ENCODE results near the gene EGFLAM.

The EGFLAM gene

DNA sequence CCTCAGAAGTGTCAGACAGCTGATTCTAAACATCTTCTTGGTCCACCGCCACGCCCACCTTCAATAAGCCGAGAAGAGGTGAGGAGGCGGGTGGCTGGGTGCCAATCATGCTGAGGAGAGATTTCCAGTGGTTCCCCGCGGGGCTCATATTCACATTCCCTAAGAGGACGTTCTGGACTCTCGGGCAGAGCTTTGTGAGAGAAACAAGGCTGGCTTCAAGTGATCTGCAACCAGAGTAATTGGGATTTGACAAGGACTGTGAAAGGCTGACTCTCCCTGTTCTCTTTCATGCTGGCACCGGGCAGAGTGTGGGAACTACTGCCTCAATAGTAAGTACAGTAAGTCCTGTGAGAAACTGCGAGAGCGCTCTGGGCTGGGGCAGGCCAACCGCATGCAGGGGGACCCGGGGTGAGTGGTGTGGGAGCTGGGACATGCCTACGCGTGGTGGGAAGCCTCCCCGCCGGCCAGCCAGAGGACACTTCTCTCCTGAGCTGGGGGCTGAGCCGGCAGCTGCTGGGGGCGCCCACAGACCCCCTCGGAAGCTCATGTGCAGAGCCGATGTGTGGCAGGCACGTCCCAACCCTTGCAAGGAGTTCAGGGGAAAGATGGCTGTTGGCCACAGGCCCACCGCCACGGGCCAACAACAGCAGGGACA lies 187.1 kb downstream of the EGFLAM start:
- H3K9ac ChIP-seq (ENCODE audit: low read length), result no peak overlapping the region
- H3K9me3 ChIP-seq (ENCODE audit: low read length), result no peaks in the 10 kb centered on the region
- H3K4me3 ChIP-seq (ENCODE audit: low read depth in 1 of 2, low read length in 2 of 2), result no peak overlapping the region
- peaks cover 0 to 4% of the 10 kb centered on the region in 2 donors for H3K27me3 ChIP-seq (ENCODE audit: control insufficient read depth in 1 of 2, insufficient read depth in 2 of 2, low read length in 2 of 2)
- peaks cover 4% of the 10 kb centered on the region for H3K4me1 ChIP-seq (ENCODE audit: insufficient read depth, low read length)
- H3K27ac ChIP-seq (ENCODE audit: low read depth, low read length), result no peak overlapping the region
- H3K36me3 ChIP-seq (ENCODE audit: insufficient read depth, low read length), result no peaks in the 10 kb centered on the region

DNA sequence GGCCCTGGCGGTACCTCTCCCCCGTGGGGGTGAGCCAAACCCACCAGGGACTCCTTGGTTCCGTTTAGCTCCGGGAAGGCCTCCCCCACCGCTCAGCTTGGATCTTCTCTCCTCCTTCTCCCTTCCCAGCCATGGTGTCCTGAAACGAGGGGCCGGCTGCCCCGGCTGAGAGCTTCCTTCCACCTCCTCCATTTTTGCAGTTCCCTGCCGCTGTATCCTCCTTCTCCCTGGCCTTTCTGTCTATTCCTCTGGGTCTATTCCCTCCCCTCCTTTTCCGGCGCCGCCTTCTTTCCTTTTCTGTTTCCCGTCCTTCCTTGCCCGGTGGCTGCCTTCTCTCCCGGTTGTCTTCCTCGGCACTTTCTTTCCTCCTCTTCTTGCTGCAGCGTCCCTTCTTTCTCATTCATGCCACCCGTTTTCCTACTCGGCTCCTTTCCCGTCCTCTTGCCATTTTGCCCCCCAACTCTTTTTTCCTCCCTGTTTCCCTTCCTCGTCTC lies 187.7 kb downstream of the EGFLAM start:
- Histone ChIP-seq H3K9ac (ENCODE audit: low read length) (no peak overlapping the region), H3K27ac (ENCODE audit: low read depth, low read length) (no peak overlapping the region), H3K36me3 (ENCODE audit: insufficient read depth, low read length) (no peaks in the 10 kb centered on the region), H3K4me3 (ENCODE audit: low read depth in 1 of 2, low read length in 2 of 2) (no peak overlapping the region), H3K27me3 (ENCODE audit: control insufficient read depth in 1 of 2, insufficient read depth in 2 of 2, low read length in 2 of 2) (peaks cover 0 to 4% of the 10 kb centered on the region in 2 donors), H3K9me3 (ENCODE audit: low read length) (no peaks in the 10 kb centered on the region), H3K4me1 (ENCODE audit: insufficient read depth, low read length) (peaks cover 4% of the 10 kb centered on the region)

DNA sequence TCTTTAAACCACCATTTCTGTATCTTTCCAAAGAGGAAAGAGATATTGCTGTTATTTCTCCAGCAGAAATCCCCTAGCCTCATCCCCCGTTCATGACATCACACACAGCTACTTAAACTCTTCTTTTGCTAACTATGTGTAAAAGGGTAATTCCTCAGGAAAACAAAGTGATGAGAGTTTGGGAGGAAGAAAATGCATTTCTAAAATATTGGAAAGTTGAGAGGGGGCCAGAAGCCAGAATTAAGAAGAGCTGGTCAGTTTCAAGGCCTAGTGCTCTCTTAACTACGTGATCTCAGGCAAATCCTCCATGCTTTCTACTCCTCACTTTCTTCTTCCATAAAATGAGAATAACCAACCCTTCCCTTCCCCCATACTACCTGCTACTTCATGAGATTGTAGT lies 188.7 kb downstream of the EGFLAM start:
- no peak overlapping the region for H3K27ac ChIP-seq (ENCODE audit: low read depth, low read length)
- H3K4me3 ChIP-seq (ENCODE audit: low read depth in 1 of 2, low read length in 2 of 2), result no peak overlapping the region
- H3K9me3 ChIP-seq (ENCODE audit: low read length), result no peaks in the 10 kb centered on the region
- H3K9ac ChIP-seq (ENCODE audit: low read length), result no peak overlapping the region
- H3K36me3 ChIP-seq (ENCODE audit: insufficient read depth, low read length), result no peaks in the 10 kb centered on the region
- H3K4me1 ChIP-seq (ENCODE audit: insufficient read depth, low read length), result peaks cover 4% of the 10 kb centered on the region
- peaks cover 0 to 4% of the 10 kb centered on the region in 2 donors for H3K27me3 ChIP-seq (ENCODE audit: control insufficient read depth in 1 of 2, insufficient read depth in 2 of 2, low read length in 2 of 2)

DNA sequence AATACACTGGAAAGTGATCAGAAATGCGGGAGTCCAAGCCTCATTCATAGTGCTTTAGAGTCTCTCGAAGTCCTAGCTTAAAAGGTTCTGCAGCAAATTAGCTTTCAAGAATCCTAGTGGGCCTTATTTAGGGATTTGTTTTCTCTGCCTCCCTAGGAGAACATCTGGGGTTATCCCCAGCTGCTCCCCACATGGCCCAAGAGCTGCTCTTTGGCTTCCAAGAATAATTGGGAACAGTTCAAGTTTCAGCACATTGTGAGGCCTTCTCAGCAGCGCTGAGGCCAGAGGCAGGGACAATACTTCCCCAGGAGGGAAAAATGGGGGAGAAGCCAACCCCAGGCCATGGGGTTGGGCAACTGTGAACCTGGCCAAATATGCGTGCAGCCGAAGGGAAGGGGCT lies 189.4 kb downstream of the EGFLAM start:
- H3K4me3 ChIP-seq (ENCODE audit: low read depth in 1 of 2, low read length in 2 of 2), result no peak overlapping the region
- H3K27me3 ChIP-seq (ENCODE audit: control insufficient read depth in 1 of 2, insufficient read depth in 2 of 2, low read length in 2 of 2), result peaks cover 0 to 4% of the 10 kb centered on the region in 2 donors
- peaks cover 4% of the 10 kb centered on the region for H3K4me1 ChIP-seq (ENCODE audit: insufficient read depth, low read length)
- H3K9ac ChIP-seq (ENCODE audit: low read length), result no peak overlapping the region
- H3K36me3 ChIP-seq (ENCODE audit: insufficient read depth, low read length), result no peaks in the 10 kb centered on the region
- H3K9me3 ChIP-seq (ENCODE audit: low read length), result no peaks in the 10 kb centered on the region
- H3K27ac ChIP-seq (ENCODE audit: low read depth, low read length), result no peak overlapping the region

DNA sequence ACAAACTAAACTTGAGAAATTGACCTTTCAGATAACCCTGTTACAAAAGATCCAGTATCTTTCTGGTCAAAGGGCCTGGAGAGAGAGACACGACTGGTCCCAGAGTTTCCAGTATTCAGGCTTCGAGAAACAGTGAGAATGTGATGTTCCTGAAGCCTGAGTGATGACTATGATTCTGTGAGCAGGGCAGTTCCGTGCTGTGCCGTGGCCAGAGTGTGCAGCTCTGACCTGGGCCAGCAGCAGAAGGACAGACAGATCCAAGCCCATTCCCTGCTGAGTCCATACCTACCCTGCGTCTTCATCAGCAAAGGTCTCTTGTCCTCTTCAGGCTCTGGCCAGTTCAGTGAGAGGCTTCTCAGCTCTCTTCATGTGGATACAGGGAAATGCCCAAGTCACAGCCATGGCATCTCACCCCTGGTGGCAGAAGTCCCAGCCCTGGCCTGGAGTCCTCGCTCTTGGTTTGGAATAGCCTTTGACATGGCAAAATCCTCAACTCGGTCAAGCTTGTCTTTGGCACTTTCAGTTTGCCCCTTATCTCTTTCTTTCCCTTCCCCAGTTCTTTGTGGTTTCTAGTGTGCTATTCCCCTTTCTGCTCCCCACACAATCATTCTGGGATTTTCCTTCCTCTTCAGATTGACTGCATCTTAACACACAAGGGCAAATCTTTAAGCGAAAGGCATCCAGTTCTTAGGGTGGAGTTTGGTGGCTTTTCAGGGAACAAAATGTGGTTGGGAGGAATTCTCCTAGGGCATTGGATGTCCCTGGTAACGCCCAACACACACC lies 190.4 kb downstream of the EGFLAM start:
- H3K4me1 ChIP-seq (ENCODE audit: insufficient read depth, low read length), result peaks cover 4% of the 10 kb centered on the region
- H3K27ac ChIP-seq (ENCODE audit: low read depth, low read length), result no peak overlapping the region
- H3K4me3 ChIP-seq (ENCODE audit: low read depth in 1 of 2, low read length in 2 of 2), result no peak overlapping the region
- no peak overlapping the region for H3K9ac ChIP-seq (ENCODE audit: low read length)
- peaks cover 0 to 4% of the 10 kb centered on the region in 2 donors for H3K27me3 ChIP-seq (ENCODE audit: control insufficient read depth in 1 of 2, insufficient read depth in 2 of 2, low read length in 2 of 2)
- H3K9me3 ChIP-seq (ENCODE audit: low read length), result no peaks in the 10 kb centered on the region
- H3K36me3 ChIP-seq (ENCODE audit: insufficient read depth, low read length), result no peaks in the 10 kb centered on the region

DNA sequence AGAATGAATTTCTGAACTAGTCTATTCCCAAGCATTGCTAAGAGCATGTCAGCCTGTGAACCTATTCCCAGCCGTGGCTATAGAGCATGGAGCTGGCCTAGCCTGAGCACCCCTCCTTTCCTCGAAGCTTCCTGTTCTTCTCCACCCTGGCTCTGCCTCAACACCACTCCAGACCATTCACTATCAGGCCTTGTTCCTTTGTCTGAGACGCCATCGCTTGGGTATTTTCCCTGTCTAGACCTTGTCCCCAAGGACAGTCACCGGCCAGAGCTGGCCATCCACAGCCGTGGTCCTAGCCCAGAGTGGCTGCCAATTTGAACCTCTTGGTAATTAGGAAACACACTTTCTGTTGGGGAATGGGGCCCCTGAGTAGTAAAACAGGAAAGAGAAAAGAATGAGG lies 192.3 kb downstream of the EGFLAM start:
- H3K4me1 ChIP-seq (ENCODE audit: insufficient read depth, low read length), result peaks cover 4% of the 10 kb centered on the region
- no peaks in the 10 kb centered on the region for H3K9me3 ChIP-seq (ENCODE audit: low read length)
- H3K4me3 ChIP-seq (ENCODE audit: low read depth in 1 of 2, low read length in 2 of 2), result no peak overlapping the region
- no peak overlapping the region for H3K9ac ChIP-seq (ENCODE audit: low read length)
- H3K27ac ChIP-seq (ENCODE audit: low read depth, low read length), result no peak overlapping the region
- no peaks in the 10 kb centered on the region for H3K36me3 ChIP-seq (ENCODE audit: insufficient read depth, low read length)
- peaks cover 0 to 4% of the 10 kb centered on the region in 2 donors for H3K27me3 ChIP-seq (ENCODE audit: control insufficient read depth in 1 of 2, insufficient read depth in 2 of 2, low read length in 2 of 2)

DNA sequence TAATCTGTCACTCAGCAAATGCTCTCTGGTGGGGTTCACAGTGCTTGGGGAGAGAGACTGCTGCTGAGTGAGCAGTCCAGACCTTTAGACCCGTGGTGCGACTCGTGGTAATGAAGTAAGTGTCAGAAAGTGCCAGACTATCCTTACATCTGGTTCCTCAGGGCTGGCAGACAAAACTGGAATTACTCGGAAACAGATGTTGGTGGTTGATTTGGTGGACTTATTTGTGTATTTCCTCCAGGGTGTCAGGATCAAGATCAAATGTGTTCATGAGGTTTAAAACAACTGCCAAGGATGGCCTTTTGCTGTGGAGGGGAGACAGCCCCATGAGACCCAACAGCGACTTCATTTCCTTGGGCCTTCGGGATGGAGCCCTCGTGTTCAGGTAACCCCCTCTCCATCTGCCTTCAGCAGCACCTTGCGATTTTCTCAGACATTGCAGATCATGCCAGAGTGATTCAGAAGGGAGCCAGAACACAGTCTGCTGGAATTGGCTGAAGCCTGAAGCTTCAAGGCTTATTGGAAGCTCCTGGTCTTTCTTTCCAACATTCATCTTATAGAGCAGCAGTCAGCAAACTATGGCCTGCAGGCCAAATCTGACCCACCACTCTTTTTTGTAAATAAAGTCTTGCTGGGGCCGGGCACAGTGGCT lies 192.8 kb downstream of the EGFLAM start:
- H3K4me3 ChIP-seq (ENCODE audit: low read depth in 1 of 2, low read length in 2 of 2), result no peak overlapping the region

DNA sequence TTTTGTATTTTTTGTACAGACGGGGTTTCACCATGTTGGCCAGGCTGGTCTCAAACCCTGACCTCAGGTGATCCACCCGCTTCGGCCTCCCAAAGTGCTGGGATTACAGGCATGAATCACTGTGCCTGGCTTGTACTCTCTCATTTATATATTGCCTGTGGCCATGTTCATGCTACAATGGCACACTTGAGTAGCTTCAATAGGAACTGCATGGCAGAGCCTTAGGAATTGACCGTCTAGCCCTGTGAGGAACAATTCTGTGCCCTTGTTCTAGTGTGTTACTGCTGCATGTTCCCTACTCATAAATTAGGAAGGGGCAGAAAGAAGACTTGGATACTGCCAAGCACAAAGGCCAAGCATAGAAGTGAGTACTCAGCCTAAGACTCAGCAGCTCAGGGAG lies 193.8 kb downstream of the EGFLAM start:
- H3K27ac ChIP-seq (ENCODE audit: low read depth, low read length), result no peak overlapping the region
- H3K9ac ChIP-seq (ENCODE audit: low read length), result no peak overlapping the region
- no peaks in the 10 kb centered on the region for H3K9me3 ChIP-seq (ENCODE audit: low read length)
- H3K4me3 ChIP-seq (ENCODE audit: low read depth in 1 of 2, low read length in 2 of 2), result no peak overlapping the region
- H3K4me1 ChIP-seq (ENCODE audit: insufficient read depth, low read length), result peaks cover 4% of the 10 kb centered on the region
- H3K27me3 ChIP-seq (ENCODE audit: control insufficient read depth in 1 of 2, insufficient read depth in 2 of 2, low read length in 2 of 2), result peaks cover 0 to 4% of the 10 kb centered on the region in 2 donors
- H3K36me3 ChIP-seq (ENCODE audit: insufficient read depth, low read length), result no peaks in the 10 kb centered on the region

More for the DNA sequence above, 192.8 kb downstream of the EGFLAM start:
- no peaks in the 10 kb centered on the region for H3K36me3 ChIP-seq (ENCODE audit: insufficient read depth, low read length)
- H3K4me1 ChIP-seq (ENCODE audit: insufficient read depth, low read length), result peaks cover 4% of the 10 kb centered on the region
- no peak overlapping the region for H3K27ac ChIP-seq (ENCODE audit: low read depth, low read length)
- H3K9me3 ChIP-seq (ENCODE audit: low read length), result no peaks in the 10 kb centered on the region
- H3K27me3 ChIP-seq (ENCODE audit: control insufficient read depth in 1 of 2, insufficient read depth in 2 of 2, low read length in 2 of 2), result peaks cover 0 to 4% of the 10 kb centered on the region in 2 donors
- H3K9ac ChIP-seq (ENCODE audit: low read length), result no peak overlapping the region

DNA sequence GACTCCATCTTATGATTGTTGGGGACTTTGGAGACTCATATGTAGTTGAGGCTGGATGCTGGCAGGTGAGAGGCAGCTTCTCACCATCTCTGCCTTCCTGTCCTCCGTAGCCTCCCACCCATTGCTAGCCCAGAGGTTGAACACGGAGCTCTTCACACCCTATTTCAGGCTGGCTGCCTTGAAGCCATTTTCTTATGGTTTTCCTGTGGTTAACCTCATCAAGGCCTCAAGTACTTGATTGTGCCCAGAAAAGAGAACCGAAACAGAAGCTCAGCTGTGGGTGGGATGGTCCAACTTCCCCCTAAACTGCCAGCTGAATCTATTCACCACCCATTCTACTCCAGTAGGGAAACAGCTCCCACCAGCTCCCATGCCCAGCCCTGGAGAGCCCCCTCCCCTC lies 195.1 kb downstream of the EGFLAM start:
- Histone ChIP-seq H3K27me3 (ENCODE audit: control insufficient read depth in 1 of 2, insufficient read depth in 2 of 2, low read length in 2 of 2) (peaks cover 0 to 1% of the 10 kb centered on the region in 2 donors), H3K4me3 (ENCODE audit: low read depth in 1 of 2, low read length in 2 of 2) (no peak overlapping the region), H3K27ac (ENCODE audit: low read depth, low read length) (no peak overlapping the region), H3K9ac (ENCODE audit: low read length) (no peak overlapping the region), H3K9me3 (ENCODE audit: low read length) (no peaks in the 10 kb centered on the region), H3K4me1 (ENCODE audit: insufficient read depth, low read length) (no peaks in the 10 kb centered on the region), H3K36me3 (ENCODE audit: insufficient read depth, low read length) (no peaks in the 10 kb centered on the region)

DNA sequence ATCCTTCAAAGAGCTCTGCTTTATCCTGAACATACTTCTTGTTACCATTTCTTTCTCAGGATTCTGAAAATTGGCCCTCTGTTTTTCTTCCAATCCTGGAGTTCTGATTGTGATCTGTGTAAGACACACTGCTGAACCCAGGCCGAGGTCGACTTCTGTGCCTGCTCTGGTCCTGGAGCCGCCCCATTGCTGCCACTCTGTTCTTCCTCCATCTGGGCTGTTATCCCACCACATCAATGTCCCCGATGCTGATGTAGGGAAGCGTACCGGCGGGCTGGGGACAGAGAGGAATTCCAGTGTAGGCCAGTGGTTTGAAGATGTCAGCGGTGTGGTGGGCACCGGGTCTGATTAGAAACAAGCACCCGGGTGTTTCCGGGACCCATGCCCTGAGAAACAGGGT lies 195.6 kb downstream of the EGFLAM start:
- H3K9me3 ChIP-seq (ENCODE audit: low read length), result no peaks in the 10 kb centered on the region
- H3K27me3 ChIP-seq (ENCODE audit: control insufficient read depth in 1 of 2, insufficient read depth in 2 of 2, low read length in 2 of 2), result no peaks in the 10 kb centered on the region
- no peak overlapping the region for H3K4me3 ChIP-seq (ENCODE audit: low read depth in 1 of 2, low read length in 2 of 2)
- H3K4me1 ChIP-seq (ENCODE audit: insufficient read depth, low read length), result no peaks in the 10 kb centered on the region
- H3K36me3 ChIP-seq (ENCODE audit: insufficient read depth, low read length), result no peaks in the 10 kb centered on the region
- no peak overlapping the region for H3K9ac ChIP-seq (ENCODE audit: low read length)
- H3K27ac ChIP-seq (ENCODE audit: low read depth, low read length), result no peak overlapping the region

DNA sequence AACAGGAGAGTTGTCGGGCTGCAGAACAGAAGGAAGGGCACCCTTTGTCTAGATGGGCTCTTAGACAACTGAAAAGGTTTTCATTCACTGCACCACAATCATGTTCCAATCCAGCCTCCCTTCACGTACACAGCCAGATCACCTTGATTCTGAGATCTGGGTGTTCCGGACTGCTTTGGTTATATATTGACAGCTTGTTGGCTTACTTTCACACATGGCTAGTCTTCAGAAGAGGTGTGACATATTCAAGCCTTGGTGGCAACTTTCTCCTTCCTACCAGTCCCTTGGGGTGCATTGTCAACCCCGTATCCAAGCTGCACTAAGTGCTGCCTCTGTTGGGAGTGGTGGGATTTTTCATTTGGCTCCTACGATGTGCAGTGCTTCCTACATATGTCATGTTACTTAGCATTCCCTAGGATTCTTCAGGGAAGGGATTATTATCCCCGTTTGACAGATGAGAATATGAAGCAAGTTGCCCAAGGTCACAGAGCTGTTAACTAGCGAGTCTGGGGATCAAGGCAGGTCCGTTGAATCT lies 197.5 kb downstream of the EGFLAM start:
- H3K27ac ChIP-seq (ENCODE audit: low read depth, low read length), result no peak overlapping the region
- no peak overlapping the region for H3K9ac ChIP-seq (ENCODE audit: low read length)

More for the DNA sequence above, 197.5 kb downstream of the EGFLAM start:
- no peaks in the 10 kb centered on the region for H3K36me3 ChIP-seq (ENCODE audit: insufficient read depth, low read length)
- H3K27me3 ChIP-seq (ENCODE audit: control insufficient read depth in 1 of 2, insufficient read depth in 2 of 2, low read length in 2 of 2), result no peaks in the 10 kb centered on the region
- H3K4me1 ChIP-seq (ENCODE audit: insufficient read depth, low read length), result no peaks in the 10 kb centered on the region
- H3K4me3 ChIP-seq (ENCODE audit: low read depth in 1 of 2, low read length in 2 of 2), result no peak overlapping the region
- H3K9me3 ChIP-seq (ENCODE audit: low read length), result no peaks in the 10 kb centered on the region

All from muscle layer of colon (tissue), 2 donors.